Fibroblast of the aortic adventitia (primary cell): ENCODE measurements around the gene TRH. TPM values are rescaled to one million over a fixed set of nuclear protein-coding genes. Genes with fewer than 3 reads are reported as not detected.

Experiments used
- DNase-seq: peaks from one replicate; pipeline ENCODE4 v3.0.0-alpha.2; 2010; ENCODE audit warnings: low read depth
- H3K4me3 ChIP-seq: 2 replicates; pipeline ENCODE4 v1.5.1; 2011; ENCODE audit warnings: low read depth, mild to moderate bottlenecking, control low read depth, low read length, moderate library complexity
- total RNA-seq: library from RNA; depleted of rRNA; stranded (reverse); fragments of >200 nt; gene quantifications from 2 replicates; pipeline ENCODE4 v1.2.3, GENCODE V29; 2012; ENCODE audit warnings: low replicate concordance
- TF ChIP-seq, protein P1 (sequence below): IDR thresholded peaks from 2 replicates; pipeline ENCODE4 v1.5.1; 2011; ENCODE audit warnings: mild to moderate bottlenecking, low read length, control low read depth, inconsistent platforms; ENCODE audit not compliant: insufficient read depth

Gene TRH
- 2.5 TPM in 1 of 2 replicates, not detected in the other for total RNA-seq

- no peak for DNase-seq
- H3K4me3 ChIP-seq: no peak within 1 kb of the TSS
- TF ChIP-seq, protein P1, sequence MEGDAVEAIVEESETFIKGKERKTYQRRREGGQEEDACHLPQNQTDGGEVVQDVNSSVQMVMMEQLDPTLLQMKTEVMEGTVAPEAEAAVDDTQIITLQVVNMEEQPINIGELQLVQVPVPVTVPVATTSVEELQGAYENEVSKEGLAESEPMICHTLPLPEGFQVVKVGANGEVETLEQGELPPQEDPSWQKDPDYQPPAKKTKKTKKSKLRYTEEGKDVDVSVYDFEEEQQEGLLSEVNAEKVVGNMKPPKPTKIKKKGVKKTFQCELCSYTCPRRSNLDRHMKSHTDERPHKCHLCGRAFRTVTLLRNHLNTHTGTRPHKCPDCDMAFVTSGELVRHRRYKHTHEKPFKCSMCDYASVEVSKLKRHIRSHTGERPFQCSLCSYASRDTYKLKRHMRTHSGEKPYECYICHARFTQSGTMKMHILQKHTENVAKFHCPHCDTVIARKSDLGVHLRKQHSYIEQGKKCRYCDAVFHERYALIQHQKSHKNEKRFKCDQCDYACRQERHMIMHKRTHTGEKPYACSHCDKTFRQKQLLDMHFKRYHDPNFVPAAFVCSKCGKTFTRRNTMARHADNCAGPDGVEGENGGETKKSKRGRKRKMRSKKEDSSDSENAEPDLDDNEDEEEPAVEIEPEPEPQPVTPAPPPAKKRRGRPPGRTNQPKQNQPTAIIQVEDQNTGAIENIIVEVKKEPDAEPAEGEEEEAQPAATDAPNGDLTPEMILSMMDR: no peak
Measured at GRCh38 chr3:129974564-129974832, at the start of gene TRH. Gene TRH, plus strand, starts transcription at chr3:129974720. Its CDS starts 1,097 bp downstream, at chr3:129975817.

DNA sequence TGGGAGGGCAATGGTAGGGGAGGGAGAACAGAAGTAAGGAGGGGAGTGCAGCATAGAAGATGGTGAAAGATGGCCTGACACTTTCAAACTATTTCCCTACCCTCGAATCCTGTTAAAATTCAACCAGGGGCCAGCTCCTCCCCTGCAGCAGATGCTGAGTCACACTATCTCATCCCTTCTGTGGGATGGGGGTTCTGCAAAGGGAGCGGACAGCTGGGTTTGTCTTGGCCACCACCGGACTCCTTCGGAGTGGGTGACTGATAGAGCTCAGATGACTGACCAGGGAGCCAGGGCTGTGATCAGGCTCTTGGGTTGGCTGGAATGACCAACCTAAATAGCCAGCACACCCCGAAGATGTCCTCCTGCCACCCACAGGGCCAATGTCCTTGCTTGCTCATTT, 47.4 kb upstream of the TRH start:
- no peak overlapping the region for H3K4me3 ChIP-seq
- TF ChIP-seq, protein P1: no peak
- no peak for DNase-seq

- no peak for DNase-seq
- TF ChIP-seq, protein P1: no peak
- H3K4me3 ChIP-seq: no peak overlapping the region
Measured at GRCh38 chr3:129929383-129929782, 45.1 kb upstream of the TRH start.

DNA sequence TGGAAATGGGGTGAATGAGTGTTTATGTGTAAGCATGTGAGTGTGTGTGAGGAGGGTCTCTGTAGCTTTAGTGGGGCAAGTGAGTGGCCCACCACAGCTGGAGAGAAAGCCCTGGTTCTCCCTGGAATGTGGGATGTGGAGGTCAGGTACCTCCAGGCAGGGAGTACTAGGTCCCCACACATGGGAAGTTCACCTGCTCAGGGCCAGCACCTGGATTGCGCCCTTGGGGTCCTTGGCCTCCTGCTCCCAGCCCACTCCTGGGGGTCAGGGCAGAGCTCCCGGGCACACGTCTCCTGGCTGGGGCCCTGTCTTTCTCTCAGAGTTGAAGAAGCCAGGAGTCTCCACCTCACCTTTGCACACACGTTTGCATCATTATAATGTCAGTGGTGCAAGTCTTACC, 41.0 kb upstream of the TRH start:
- no peak for DNase-seq
- TF ChIP-seq, protein P1: no peak
- no peak overlapping the region for H3K4me3 ChIP-seq

GRCh38 chr3:129934234-129935123, 40.0 kb upstream of the TRH start:
- DNase-seq: peak; percentile 38
- TF ChIP-seq, protein P1: peak; percentile 82
- H3K4me3 ChIP-seq: peak overlapping the region; percentile 47

DNA sequence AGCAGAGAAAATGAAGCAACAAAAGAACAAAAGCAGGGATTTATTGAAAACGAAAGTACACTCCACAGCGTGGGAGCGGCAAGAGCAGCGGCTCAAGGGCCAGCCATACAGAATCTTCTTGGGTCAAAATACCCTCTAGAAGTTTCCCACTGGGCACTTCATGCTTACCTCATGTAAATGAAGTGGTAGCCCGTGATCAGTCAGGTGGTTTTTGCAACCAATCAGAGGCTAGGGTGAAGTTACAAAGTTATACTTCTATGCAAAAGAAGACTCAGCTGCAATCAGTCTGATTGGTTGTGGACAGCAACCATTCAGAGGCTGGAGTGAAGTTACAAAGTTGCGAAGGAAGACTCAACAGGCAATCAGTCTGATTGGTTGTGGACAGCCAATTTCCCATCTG, 37.8 kb upstream of the TRH start:
- TF ChIP-seq, protein P1: no peak
- peak overlapping the region; percentile 56 for H3K4me3 ChIP-seq
- DNase-seq: peak; percentile 79
